Measurements from ENCODE around the gene POLR3E. TPM values are rescaled to one million over a fixed set of nuclear protein-coding genes. Genes with fewer than 3 reads are reported as not detected.

Gene POLR3E
- polyA plus RNA-seq, 1 donor (not counting 4 experiments of a cell fraction or from before 2014, with no cell fraction given): 74.0 TPM

DNA sequence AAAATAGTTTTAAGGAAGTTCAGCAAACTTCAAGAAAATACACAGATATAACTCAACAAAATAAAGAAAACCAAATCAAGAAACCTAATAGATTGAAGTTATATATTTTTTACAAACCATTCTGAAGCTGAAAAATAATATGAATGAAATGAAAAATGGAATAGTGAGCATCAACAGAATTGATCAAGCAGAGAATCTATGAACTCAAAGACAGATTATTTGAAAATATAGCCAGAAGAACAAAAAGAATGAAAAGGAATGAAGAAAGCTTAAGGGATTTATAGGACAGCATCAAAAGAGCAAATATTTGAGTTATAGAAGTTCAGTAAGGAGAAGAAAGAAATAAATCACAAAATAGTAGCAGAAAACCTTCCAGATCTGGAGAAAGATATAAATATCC is 39.4 kb downstream of the POLR3E start:
- dilution Hi-C loops (cut with MboI; ENCODE audit: extremely low pct_ligation_motif_present, low sequenced_read_pairs): no loop called here

GRCh38 chr16:22337045-22337444 is 39.8 kb downstream of the POLR3E start:
- Histone ChIP-seq H3K9me3 (ENCODE audit: control insufficient read depth, low read depth, low read length) (no peaks in the 10 kb centered on the region), H3K9me1 (ENCODE audit: control insufficient read depth, extremely low read depth, insufficient read depth, low read length) (no peaks in the 10 kb centered on the region), H3K9ac (ENCODE audit: control insufficient read depth, extremely low read depth, insufficient read depth, low read length) (no peak overlapping the region), H3K27me3 (ENCODE audit: control insufficient read depth, extremely low read depth, insufficient read depth, low read length) (no peaks in the 10 kb centered on the region), H3K4me3 (ENCODE audit: control insufficient read depth in 2 of 3, extremely low read depth in 1 of 3, insufficient read depth in 2 of 3, low read depth in 1 of 3, low read length in 3 of 3) (no peak overlapping the region), H3K4me1 (ENCODE audit: control insufficient read depth, extremely low read depth, insufficient read depth, low read length) (no peaks in the 10 kb centered on the region), H3K36me3 (ENCODE audit: control insufficient read depth in 2 of 2, extremely low read depth in 1 of 2, insufficient read depth in 2 of 2, low read length in 2 of 2) (peaks cover 26% of the 10 kb centered on the region in 2 experiments), H3K79me2 (ENCODE audit: control insufficient read depth, insufficient read depth, low read length) (peaks cover 6% of the 10 kb centered on the region), H2AFZ (ENCODE audit: control insufficient read depth, low read length) (no peak overlapping the region), H4K20me1 (ENCODE audit: control insufficient read depth, extremely low read depth, insufficient read depth, low read length) (peaks cover under 1% of the 10 kb centered on the region), H3K27ac (ENCODE audit: control insufficient read depth, insufficient read depth, low read length) (no peak overlapping the region), H3K4me2 (ENCODE audit: control insufficient read depth, extremely low read depth, insufficient read depth, low read depth, low read length) (no peak overlapping the region)
- FAIRE-seq (no peak), DNase-seq (ENCODE audit: low read depth, low spot score) (no peak)
- dilution Hi-C loops (cut with MboI; ENCODE audit: extremely low pct_ligation_motif_present, low sequenced_read_pairs): no loop called here
- no peak for TF ChIP-seq EZH2 (IDR thresholded peaks at IDR 0.05; ENCODE audit: low read length)
- TF ChIP-seq, protein P1, sequence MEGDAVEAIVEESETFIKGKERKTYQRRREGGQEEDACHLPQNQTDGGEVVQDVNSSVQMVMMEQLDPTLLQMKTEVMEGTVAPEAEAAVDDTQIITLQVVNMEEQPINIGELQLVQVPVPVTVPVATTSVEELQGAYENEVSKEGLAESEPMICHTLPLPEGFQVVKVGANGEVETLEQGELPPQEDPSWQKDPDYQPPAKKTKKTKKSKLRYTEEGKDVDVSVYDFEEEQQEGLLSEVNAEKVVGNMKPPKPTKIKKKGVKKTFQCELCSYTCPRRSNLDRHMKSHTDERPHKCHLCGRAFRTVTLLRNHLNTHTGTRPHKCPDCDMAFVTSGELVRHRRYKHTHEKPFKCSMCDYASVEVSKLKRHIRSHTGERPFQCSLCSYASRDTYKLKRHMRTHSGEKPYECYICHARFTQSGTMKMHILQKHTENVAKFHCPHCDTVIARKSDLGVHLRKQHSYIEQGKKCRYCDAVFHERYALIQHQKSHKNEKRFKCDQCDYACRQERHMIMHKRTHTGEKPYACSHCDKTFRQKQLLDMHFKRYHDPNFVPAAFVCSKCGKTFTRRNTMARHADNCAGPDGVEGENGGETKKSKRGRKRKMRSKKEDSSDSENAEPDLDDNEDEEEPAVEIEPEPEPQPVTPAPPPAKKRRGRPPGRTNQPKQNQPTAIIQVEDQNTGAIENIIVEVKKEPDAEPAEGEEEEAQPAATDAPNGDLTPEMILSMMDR (optimal IDR thresholded peaks at IDR 0.05 in 1 of 3, IDR thresholded peaks at IDR 0.05 in 1 of 3, conservative IDR thresholded peaks at IDR 0.05 in 1 of 3; ENCODE audit: extremely low read depth in 1 of 3, insufficient read depth in 2 of 3, low read length in 3 of 3): no peak

More for the DNA sequence above, 39.4 kb downstream of the POLR3E start:
- no peak overlapping the region for H3K4me3 ChIP-seq (ENCODE audit: control insufficient read depth in 2 of 3, extremely low read depth in 1 of 3, insufficient read depth in 2 of 3, low read depth in 1 of 3, low read length in 3 of 3)
- no peak overlapping the region for H2AFZ ChIP-seq (ENCODE audit: control insufficient read depth, low read length)
- no peak overlapping the region for H3K27ac ChIP-seq (ENCODE audit: control insufficient read depth, insufficient read depth, low read length)
- H3K4me2 ChIP-seq (ENCODE audit: control insufficient read depth, extremely low read depth, insufficient read depth, low read depth, low read length): no peak overlapping the region
- H3K9me3 ChIP-seq (ENCODE audit: control insufficient read depth, low read depth, low read length): no peaks in the 10 kb centered on the region
- H3K79me2 ChIP-seq (ENCODE audit: control insufficient read depth, insufficient read depth, low read length): peaks cover 6% of the 10 kb centered on the region
- H3K9me1 ChIP-seq (ENCODE audit: control insufficient read depth, extremely low read depth, insufficient read depth, low read length): no peaks in the 10 kb centered on the region
- H3K27me3 ChIP-seq (ENCODE audit: control insufficient read depth, extremely low read depth, insufficient read depth, low read length): no peaks in the 10 kb centered on the region
- FAIRE-seq: no peak
- peaks cover 26% of the 10 kb centered on the region in 2 experiments for H3K36me3 ChIP-seq (ENCODE audit: control insufficient read depth in 2 of 2, extremely low read depth in 1 of 2, insufficient read depth in 2 of 2, low read length in 2 of 2)
- peaks cover 4% of the 10 kb centered on the region for H4K20me1 ChIP-seq (ENCODE audit: control insufficient read depth, extremely low read depth, insufficient read depth, low read length)
- no peak overlapping the region for H3K9ac ChIP-seq (ENCODE audit: control insufficient read depth, extremely low read depth, insufficient read depth, low read length)
- no peak for TF ChIP-seq EZH2 (IDR thresholded peaks at IDR 0.05; ENCODE audit: low read length)
- TF ChIP-seq, protein P1 (optimal IDR thresholded peaks at IDR 0.05 in 1 of 3, IDR thresholded peaks at IDR 0.05 in 1 of 3, conservative IDR thresholded peaks at IDR 0.05 in 1 of 3; ENCODE audit: extremely low read depth in 1 of 3, insufficient read depth in 2 of 3, low read length in 3 of 3): no peak
- DNase-seq (ENCODE audit: low read depth, low spot score): no peak
- H3K4me1 ChIP-seq (ENCODE audit: control insufficient read depth, extremely low read depth, insufficient read depth, low read length): no peaks in the 10 kb centered on the region
